ENCODE results near the gene KANTR.

- no peak for TF ChIP-seq CTCF (conservative IDR thresholded peaks at IDR 0.05; ENCODE audit: low read length)
- TF ChIP-seq EZH2phosphoT487 (IDR thresholded peaks at IDR 0.05; ENCODE audit: borderline replicate concordance, low read depth, low read length) = no peak
Observed at GRCh38 chrX:53126377-53126776, 32.4 kb downstream of the KANTR start.
